GM12872 (cell line): ENCODE measurements around the gene AHDC1.

Source experiments
- CTCF ChIP-seq: IDR thresholded peaks from 3 replicates; pipeline ENCODE4 v1.5.1; 2011; ENCODE audit warnings: low read depth, mild to moderate bottlenecking, low read length, moderate library complexity; ENCODE audit not compliant: insufficient read depth

The AHDC1 gene

DNA sequence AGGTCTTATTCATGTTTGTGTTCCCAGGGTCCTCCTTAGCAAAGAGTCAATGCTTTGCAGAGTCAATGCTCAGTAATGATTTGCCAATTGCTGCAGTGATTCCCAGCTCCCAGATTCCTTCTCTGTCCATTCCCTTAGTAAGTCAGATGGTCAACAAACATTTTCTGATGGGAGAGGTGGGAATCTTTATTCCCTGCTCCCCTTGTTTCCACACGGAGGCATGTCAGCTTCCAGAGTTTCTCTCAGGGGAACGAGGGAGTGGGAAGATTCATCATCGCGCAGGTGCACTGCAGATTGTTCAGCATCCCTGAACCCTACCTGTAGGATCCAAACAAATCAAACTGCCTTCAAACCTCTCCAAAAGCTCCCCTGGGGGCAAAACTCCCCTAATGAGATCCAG is 7.5 kb upstream of the AHDC1 start:
- TF ChIP-seq CTCF = no peak

DNA sequence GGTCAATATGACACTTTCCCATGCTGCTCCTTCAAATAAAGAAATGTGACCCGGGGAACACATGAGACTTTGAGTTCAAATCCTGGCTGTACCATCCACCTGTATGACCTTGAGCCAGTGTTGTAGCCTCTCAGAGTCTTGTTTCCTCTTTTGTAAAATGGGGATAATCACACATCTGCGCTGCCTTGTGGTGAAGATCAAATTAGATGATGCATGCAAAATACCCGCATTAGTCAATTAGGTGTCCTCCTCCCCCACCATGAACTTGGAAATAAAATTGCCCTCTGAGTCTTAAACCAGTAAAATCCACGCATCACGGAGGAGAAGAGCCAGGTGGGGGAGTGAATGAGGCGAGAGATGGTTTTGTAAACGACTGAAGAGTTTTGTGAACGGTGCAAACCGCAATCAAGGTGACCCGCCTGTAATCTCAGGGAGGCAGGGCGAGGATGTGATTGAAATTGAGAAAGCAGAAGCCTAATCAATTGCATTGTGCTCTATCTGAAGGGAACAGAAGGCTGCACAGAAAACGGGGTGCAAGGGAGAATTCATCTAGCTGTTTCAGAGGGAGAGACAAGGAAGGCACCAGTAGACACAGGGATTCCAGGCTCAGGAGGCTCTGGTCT is 5.8 kb upstream of the AHDC1 start:
- TF ChIP-seq CTCF = no peak

- TF ChIP-seq CTCF = no peak
Measured at GRCh38 chr1:27609210-27609555, 5.2 kb upstream of the AHDC1 start.

GRCh38 chr1:27607239-27607804 is 3.4 kb upstream of the AHDC1 start:
- TF ChIP-seq CTCF = no peak

- TF ChIP-seq CTCF = no peak
Measured at GRCh38 chr1:27606708-27607238, 2.8 kb upstream of the AHDC1 start.

DNA sequence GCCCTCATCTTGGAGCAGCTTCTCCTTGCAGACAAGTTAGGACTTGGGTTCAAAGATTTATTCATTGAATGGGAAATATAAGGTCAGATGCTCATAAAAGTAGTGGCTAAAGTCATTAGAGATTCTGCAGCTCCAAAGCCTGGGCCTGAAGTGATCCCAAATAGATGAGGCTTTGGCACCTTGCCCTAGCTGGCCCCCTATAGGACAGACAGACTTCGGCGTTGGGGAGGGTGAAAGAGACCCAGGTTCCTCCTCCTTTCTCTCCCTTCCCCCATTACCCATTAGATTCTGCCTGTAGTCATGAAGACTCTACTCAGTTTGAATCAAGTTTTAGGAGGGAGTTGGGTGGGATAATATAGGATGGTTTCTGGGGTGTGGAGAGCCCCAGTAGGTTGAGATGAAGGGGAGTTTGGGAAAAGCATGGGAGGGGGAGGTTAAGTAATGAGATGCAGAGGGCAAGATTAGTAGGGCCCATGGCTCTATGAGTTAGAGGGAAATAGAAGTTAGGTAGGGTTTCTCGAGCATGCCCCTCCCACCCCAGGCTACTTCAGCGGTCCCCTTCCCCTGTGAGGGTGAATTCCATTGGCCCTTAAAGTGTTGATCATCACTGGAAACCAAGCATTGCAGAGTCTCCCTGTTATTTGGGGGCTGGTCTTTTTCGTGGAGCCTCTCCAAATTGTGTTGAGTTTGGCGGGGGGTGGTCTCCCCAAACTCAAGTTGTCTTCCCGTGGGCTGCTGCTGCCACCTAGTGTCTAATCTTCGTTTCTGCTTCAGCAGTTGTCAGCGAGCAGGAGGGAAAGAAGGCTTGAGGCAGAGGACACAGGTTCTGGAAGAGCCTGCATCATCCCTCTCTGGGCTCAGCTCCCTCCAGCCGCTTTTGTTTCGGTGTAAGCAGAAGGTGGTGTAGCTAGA is 2.1 kb upstream of the AHDC1 start:
- peak; percentile 84 for TF ChIP-seq CTCF

- TF ChIP-seq CTCF = no peak
Measured at GRCh38 chr1:27605300-27605766, 1.4 kb upstream of the AHDC1 start.
